ENCODE results near the gene TRAIP. TPM values are rescaled to one million over a fixed set of nuclear protein-coding genes. Genes with fewer than 3 reads are reported as not detected.
A peak's percentile ranks its signal among the peaks of the same experiment; 100 is the strongest.

The TRAIP gene
- polyA plus RNA-seq, 1 donor, result 7.4 TPM

DNA sequence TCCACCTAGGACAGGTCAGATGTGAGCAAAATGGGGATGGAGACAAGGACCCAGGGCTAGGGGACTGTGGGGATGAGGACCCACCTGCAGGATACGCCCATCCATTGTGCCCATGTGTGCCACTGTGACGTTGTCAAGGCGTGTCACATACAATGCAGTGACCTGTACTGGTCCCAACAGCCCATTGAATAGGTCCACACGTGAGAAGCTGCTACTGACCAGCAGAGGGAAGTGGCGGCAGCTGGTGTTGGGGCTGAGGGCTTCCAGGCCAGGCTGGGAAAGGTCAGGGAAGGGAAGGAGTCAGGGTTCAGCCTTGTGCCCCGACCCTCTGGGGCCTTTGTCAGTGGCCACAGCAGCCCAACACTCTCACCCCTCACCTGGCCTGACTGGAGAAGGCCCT lies 42.6 kb upstream of the TRAIP start:
- peaks cover 37% of the 10 kb centered on the region for H3K36me3 ChIP-seq (ENCODE audit: control insufficient read depth, insufficient read depth, low read length)
- no peak for DNase-seq
- peaks cover 39% of the 10 kb centered on the region for H3K4me1 ChIP-seq (ENCODE audit: control insufficient read depth, insufficient read depth, low read length)
- H3K27me3 ChIP-seq (ENCODE audit: control insufficient read depth, insufficient read depth, low read length), result no peaks in the 10 kb centered on the region
- H3K27ac ChIP-seq (ENCODE audit: low read length), result no peak overlapping the region
- no peak overlapping the region for H3K4me3 ChIP-seq (ENCODE audit: low read length)
- no CpG with 5 or more reads among the region's 6 CpGs for WGBS (ENCODE audit: insufficient coverage, low lambda C conversion rate)
- peaks cover 12% of the 10 kb centered on the region for H3K9me3 ChIP-seq (ENCODE audit: control insufficient read depth, low read depth, low read length)

DNA sequence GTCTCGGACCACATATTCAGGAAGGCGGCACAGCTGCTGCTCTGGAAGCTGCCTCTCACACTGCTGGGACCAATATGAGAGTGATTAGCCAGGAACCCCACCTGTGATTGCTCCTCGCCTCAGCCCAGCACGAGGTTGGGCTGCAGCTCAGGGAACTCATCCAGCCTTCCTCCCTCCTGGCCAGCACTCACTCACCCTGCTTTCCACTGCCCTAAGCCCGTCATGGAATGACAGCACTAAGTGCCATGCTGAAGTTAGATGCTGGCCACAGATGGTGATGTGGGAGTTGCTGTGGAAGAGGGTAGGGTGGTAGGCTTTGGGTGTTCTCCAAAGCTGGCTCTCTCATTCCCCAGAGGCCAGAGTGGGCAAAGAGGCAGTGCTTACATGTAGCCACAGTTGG lies 40.0 kb upstream of the TRAIP start:
- no CpG with 5 or more reads among the region's 5 CpGs for WGBS (ENCODE audit: insufficient coverage, low lambda C conversion rate)
- peaks cover 37% of the 10 kb centered on the region for H3K36me3 ChIP-seq (ENCODE audit: control insufficient read depth, insufficient read depth, low read length)
- H3K4me1 ChIP-seq (ENCODE audit: control insufficient read depth, insufficient read depth, low read length), result peaks cover 17% of the 10 kb centered on the region

DNA sequence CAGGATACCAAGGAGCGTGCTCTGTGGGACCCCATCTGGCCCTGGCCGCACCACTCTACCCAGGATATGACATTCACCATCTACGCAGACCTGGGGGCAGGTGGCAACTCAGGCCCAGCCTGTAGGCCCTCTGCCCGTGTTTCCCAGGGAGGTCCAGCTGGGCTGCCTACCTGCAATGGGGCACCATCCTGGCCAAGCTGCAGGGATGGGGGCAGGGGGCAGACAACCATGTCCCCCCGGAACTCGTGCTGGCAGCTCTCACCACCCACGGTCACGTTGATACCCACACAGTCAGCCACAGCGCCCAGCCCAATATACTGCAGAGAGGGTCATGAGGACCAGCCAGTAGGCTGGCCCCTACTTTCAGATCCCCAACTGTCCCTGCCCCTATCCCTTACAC lies 39.4 kb upstream of the TRAIP start:
- H3K4me3 ChIP-seq (ENCODE audit: low read length), result no peak overlapping the region
- no peak overlapping the region for H3K27ac ChIP-seq (ENCODE audit: low read length)
- H3K27me3 ChIP-seq (ENCODE audit: control insufficient read depth, insufficient read depth, low read length), result no peaks in the 10 kb centered on the region
- no peak for DNase-seq
- H3K36me3 ChIP-seq (ENCODE audit: control insufficient read depth, insufficient read depth, low read length), result peaks cover 42% of the 10 kb centered on the region
- peaks cover 12% of the 10 kb centered on the region for H3K4me1 ChIP-seq (ENCODE audit: control insufficient read depth, insufficient read depth, low read length)
- WGBS (ENCODE audit: insufficient coverage, low lambda C conversion rate), result no CpG with 5 or more reads among the region's 9 CpGs
- H3K9me3 ChIP-seq (ENCODE audit: control insufficient read depth, low read depth, low read length), result no peaks in the 10 kb centered on the region

More for the DNA sequence above, 40.0 kb upstream of the TRAIP start:
- no peak overlapping the region for H3K4me3 ChIP-seq (ENCODE audit: low read length)
- H3K27ac ChIP-seq (ENCODE audit: low read length), result no peak overlapping the region
- no peaks in the 10 kb centered on the region for H3K9me3 ChIP-seq (ENCODE audit: control insufficient read depth, low read depth, low read length)
- H3K27me3 ChIP-seq (ENCODE audit: control insufficient read depth, insufficient read depth, low read length), result no peaks in the 10 kb centered on the region
- DNase-seq, result no peak

DNA sequence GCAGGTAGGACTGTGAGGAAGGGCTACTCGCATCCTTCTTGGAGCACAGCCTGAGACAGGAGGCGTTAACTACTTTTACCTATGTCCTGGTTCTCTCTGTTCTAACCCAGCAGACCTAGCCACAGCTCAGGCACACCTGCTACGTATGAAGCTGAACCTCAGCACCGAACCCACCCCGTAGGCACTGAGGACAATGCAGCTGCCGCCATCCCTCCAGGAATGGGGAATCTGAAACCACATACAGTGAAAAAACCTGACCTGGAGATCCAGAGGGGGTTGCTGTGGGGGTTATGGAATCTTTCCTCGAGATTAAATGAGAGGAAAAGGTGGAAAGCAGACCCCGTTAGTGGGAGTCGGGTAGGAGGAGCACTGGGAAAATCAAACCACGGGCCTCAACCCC lies 32.9 kb upstream of the TRAIP start:
- no peak for DNase-seq
- H3K27ac ChIP-seq (ENCODE audit: low read length), result no peak overlapping the region
- peaks cover 15% of the 10 kb centered on the region for H3K4me1 ChIP-seq (ENCODE audit: control insufficient read depth, insufficient read depth, low read length)
- H3K4me3 ChIP-seq (ENCODE audit: low read length), result no peak overlapping the region
- peaks cover 14% of the 10 kb centered on the region for H3K36me3 ChIP-seq (ENCODE audit: control insufficient read depth, insufficient read depth, low read length)
- H3K9me3 ChIP-seq (ENCODE audit: control insufficient read depth, low read depth, low read length), result no peaks in the 10 kb centered on the region
- no peaks in the 10 kb centered on the region for H3K27me3 ChIP-seq (ENCODE audit: control insufficient read depth, insufficient read depth, low read length)
- 80% methylated on average over 2 of the region's 10 CpGs for WGBS (ENCODE audit: insufficient coverage, low lambda C conversion rate)

DNA sequence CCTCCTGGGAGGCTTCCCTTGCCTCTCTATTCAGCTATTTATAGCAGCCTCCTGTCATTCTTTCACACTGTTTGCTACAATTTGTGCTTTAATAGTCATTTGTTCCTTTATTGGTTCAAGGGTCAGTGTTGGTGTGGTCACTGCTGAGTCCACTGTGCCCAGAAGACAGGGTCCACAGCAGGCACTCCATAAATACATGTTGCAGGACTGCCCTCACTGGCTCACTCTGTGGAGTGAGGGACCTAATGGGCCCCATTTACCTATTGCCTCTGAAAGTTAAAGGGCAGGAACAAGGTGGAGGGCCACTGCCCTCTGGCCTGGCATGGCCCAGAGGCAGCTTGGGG lies 30.5 kb upstream of the TRAIP start:
- Histone ChIP-seq H3K27me3 (ENCODE audit: control insufficient read depth, insufficient read depth, low read length) (no peaks in the 10 kb centered on the region), H3K36me3 (ENCODE audit: control insufficient read depth, insufficient read depth, low read length) (peaks cover 14% of the 10 kb centered on the region), H3K9me3 (ENCODE audit: control insufficient read depth, low read depth, low read length) (no peaks in the 10 kb centered on the region), H3K4me3 (ENCODE audit: low read length) (no peak overlapping the region), H3K27ac (ENCODE audit: low read length) (peak overlapping the region; percentile 67), H3K4me1 (ENCODE audit: control insufficient read depth, insufficient read depth, low read length) (peaks cover 23% of the 10 kb centered on the region)
- DNase-seq, result peak; percentile 58 to 67

DNA sequence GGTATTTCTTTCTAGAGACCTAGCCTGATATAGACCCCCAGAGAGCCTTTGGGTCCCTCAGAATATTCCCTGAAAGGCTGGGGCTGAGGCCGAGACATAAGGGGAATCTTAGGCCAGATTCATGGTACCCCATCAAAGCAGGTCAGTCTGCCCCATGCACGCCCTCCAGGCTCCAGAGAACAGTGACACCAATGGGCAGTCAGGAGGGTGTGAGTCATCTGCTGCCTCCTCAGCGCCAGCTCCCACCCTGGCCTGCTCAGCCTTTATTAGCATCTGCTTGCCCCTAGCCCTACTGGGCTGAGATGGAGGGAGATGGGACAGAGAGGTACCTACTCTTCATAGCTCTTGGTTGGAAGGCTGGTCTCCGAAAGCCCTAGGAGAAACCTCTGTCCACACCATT lies 27.6 kb upstream of the TRAIP start:
- peak in 1 of 2 donors; percentile 28 for DNase-seq
- peaks cover 41% of the 10 kb centered on the region for H3K4me1 ChIP-seq (ENCODE audit: control insufficient read depth, insufficient read depth, low read length)
- no peaks in the 10 kb centered on the region for H3K9me3 ChIP-seq (ENCODE audit: control insufficient read depth, low read depth, low read length)
- H3K4me3 ChIP-seq (ENCODE audit: low read length), result no peak overlapping the region
- no peak overlapping the region for H3K27ac ChIP-seq (ENCODE audit: low read length)
- H3K27me3 ChIP-seq (ENCODE audit: control insufficient read depth, insufficient read depth, low read length), result no peaks in the 10 kb centered on the region
- H3K36me3 ChIP-seq (ENCODE audit: control insufficient read depth, insufficient read depth, low read length), result no peaks in the 10 kb centered on the region
- WGBS (ENCODE audit: insufficient coverage, low lambda C conversion rate), result no CpG with 5 or more reads among the region's 4 CpGs

DNA sequence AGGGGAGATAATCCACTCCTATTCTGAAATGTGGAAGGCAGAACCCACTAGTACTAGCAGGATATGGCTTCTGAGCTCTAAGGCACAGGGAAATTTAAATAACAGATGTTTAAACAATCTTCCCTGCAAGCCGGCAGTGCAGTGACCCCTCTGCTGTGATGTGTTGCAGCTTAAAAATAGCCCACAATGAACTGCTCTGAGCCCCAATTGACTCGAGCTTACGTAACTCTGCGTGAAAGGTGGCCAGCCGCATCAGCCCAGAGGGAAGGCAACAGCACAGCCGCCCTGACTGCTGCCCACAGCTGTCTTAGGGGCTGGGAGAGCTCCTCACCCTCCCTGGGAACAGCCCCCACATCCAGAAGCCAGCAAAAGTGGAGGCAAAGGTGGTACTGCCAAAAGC lies 25.8 kb upstream of the TRAIP start:
- H3K36me3 ChIP-seq (ENCODE audit: control insufficient read depth, insufficient read depth, low read length), result no peaks in the 10 kb centered on the region
- H3K27ac ChIP-seq (ENCODE audit: low read length), result peak overlapping the region; percentile 25
- no peak for DNase-seq
- WGBS (ENCODE audit: insufficient coverage, low lambda C conversion rate), result no CpG with 5 or more reads among the region's 6 CpGs
- H3K4me1 ChIP-seq (ENCODE audit: control insufficient read depth, insufficient read depth, low read length), result peaks cover 43% of the 10 kb centered on the region
- H3K9me3 ChIP-seq (ENCODE audit: control insufficient read depth, low read depth, low read length), result no peaks in the 10 kb centered on the region
- H3K27me3 ChIP-seq (ENCODE audit: control insufficient read depth, insufficient read depth, low read length), result no peaks in the 10 kb centered on the region
- no peak overlapping the region for H3K4me3 ChIP-seq (ENCODE audit: low read length)

DNA sequence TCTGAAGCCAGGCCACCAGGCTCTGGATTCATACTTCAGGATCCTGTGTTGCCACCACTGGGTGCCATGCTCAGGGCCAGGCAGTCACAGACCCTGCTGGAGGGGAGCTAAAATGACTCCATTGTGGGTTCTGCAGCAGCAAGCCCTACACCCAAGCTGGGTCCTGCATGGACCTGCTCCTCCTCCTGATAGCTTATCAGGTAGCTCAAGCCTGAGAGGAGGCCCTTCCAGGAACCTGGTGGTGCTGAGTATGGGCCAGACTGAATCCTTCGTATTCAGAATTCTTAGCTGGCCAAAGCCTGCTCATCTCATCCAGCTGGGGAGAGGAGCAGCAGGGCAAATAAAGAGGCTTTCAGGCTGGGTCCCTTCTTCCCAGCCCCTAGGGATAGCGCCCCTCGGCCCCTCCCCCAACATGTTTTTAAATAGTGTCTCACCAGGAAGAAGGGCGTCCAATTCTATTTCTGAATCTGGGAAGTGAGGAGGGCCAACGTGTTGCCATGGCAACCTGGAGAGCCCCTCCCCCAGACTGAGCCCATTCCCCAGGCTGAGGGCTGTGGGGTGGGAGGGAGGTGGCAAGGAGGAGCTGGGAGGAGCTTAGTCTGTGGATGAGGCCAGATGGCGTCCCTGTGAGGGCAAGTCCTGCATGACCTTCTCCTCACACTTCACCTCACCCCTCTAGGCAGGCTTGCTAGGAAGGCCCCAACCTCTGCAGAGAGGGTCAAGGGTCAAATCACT lies 24.4 kb upstream of the TRAIP start:
- H3K27ac ChIP-seq (ENCODE audit: low read length), result no peak overlapping the region
- no CpG with 5 or more reads among the region's 6 CpGs for WGBS (ENCODE audit: insufficient coverage, low lambda C conversion rate)

DNA sequence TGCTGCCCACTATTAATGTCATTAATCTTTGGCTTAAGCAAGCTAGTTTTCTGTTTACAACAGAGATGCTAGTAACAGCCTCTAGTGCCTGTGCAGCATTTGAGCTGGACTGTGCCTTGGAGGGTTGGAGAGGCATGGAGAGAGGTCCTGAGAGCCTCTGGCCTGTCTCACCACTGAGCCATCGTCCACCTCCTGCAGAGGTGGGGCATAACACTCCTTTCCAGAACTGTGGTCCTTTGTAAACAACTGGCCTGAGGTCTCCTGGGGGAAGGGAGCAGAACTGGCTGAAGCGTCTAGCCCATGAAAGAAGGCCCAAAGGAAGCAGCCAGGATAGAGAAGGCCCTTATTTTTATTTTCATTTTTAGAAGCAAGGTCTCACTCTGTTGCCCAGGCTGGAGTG lies 23.4 kb upstream of the TRAIP start:
- H3K4me1 ChIP-seq (ENCODE audit: control insufficient read depth, insufficient read depth, low read length), result peaks cover 36% of the 10 kb centered on the region
- DNase-seq, result no peak
- no peaks in the 10 kb centered on the region for H3K9me3 ChIP-seq (ENCODE audit: control insufficient read depth, low read depth, low read length)
- H3K36me3 ChIP-seq (ENCODE audit: control insufficient read depth, insufficient read depth, low read length), result no peaks in the 10 kb centered on the region
- no CpG with 5 or more reads among the region's 2 CpGs for WGBS (ENCODE audit: insufficient coverage, low lambda C conversion rate)
- H3K27me3 ChIP-seq (ENCODE audit: control insufficient read depth, insufficient read depth, low read length), result no peaks in the 10 kb centered on the region
- H3K27ac ChIP-seq (ENCODE audit: low read length), result no peak overlapping the region
- H3K4me3 ChIP-seq (ENCODE audit: low read length), result no peak overlapping the region

More for the DNA sequence above, 24.4 kb upstream of the TRAIP start:
- H3K9me3 ChIP-seq (ENCODE audit: control insufficient read depth, low read depth, low read length), result no peaks in the 10 kb centered on the region
- no peaks in the 10 kb centered on the region for H3K36me3 ChIP-seq (ENCODE audit: control insufficient read depth, insufficient read depth, low read length)
- peaks cover 36% of the 10 kb centered on the region for H3K4me1 ChIP-seq (ENCODE audit: control insufficient read depth, insufficient read depth, low read length)
- peak in 1 of 2 donors; percentile 48 for DNase-seq
- no peak overlapping the region for H3K4me3 ChIP-seq (ENCODE audit: low read length)
- no peaks in the 10 kb centered on the region for H3K27me3 ChIP-seq (ENCODE audit: control insufficient read depth, insufficient read depth, low read length)

DNA sequence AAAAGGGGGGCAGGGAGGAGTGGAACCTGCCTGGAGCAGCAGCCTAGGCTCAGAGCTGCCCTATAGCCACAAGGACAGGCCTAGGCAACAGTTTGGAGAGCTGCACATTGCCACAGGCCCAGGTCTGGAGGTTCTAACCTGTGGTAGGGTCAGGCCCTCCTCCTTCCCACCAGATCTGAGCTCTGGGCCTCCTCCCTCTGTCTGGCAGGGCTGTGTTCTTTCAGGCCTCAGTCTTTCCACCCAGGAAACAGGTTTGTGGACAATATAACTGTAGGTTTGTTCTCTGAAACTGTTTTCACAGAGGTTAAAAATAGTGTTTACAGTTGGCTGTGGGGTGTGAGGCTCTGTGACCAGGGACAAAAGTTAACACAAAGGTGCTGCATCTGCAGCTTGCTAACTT lies 22.3 kb upstream of the TRAIP start:
- no peaks in the 10 kb centered on the region for H3K9me3 ChIP-seq (ENCODE audit: control insufficient read depth, low read depth, low read length)
- H3K27ac ChIP-seq (ENCODE audit: low read length), result no peak overlapping the region
- peaks cover 46% of the 10 kb centered on the region for H3K4me1 ChIP-seq (ENCODE audit: control insufficient read depth, insufficient read depth, low read length)
- no peaks in the 10 kb centered on the region for H3K36me3 ChIP-seq (ENCODE audit: control insufficient read depth, insufficient read depth, low read length)
- no peaks in the 10 kb centered on the region for H3K27me3 ChIP-seq (ENCODE audit: control insufficient read depth, insufficient read depth, low read length)
- no peak for DNase-seq
- H3K4me3 ChIP-seq (ENCODE audit: low read length), result no peak overlapping the region

DNA sequence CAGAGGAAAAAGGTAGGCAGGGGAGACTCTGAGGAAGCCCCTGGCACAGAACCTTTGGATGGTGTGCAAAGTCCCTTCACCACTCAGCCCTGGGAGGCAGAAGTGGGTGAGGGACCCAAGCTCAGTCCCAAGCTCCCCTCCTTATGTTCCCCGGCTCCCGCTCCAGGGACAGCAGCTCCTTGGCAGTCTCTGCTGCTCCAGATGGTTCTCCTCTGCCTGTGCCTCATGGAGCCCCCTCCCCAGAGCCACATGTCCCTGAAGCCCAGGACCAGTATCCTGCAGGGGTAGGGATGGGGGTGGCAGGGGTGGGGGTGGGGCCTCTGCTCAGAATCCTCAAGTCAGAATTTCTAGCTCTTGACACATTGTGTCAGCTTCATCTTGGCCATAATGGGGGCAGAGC lies 21.4 kb upstream of the TRAIP start:
- DNase-seq, result no peak
- WGBS (ENCODE audit: insufficient coverage, low lambda C conversion rate), result no CpG with 5 or more reads among the region's 2 CpGs
- Histone ChIP-seq H3K4me3 (ENCODE audit: low read length) (no peak overlapping the region), H3K36me3 (ENCODE audit: control insufficient read depth, insufficient read depth, low read length) (no peaks in the 10 kb centered on the region), H3K9me3 (ENCODE audit: control insufficient read depth, low read depth, low read length) (no peaks in the 10 kb centered on the region), H3K27ac (ENCODE audit: low read length) (no peak overlapping the region), H3K27me3 (ENCODE audit: control insufficient read depth, insufficient read depth, low read length) (no peaks in the 10 kb centered on the region), H3K4me1 (ENCODE audit: control insufficient read depth, insufficient read depth, low read length) (peaks cover 55% of the 10 kb centered on the region)

All from large intestine (tissue), 3 donors.